ENCODE results near the gene GNB1L. TPM values are rescaled to one million over a fixed set of nuclear protein-coding genes. Genes with fewer than 3 reads are reported as not detected.
A peak's percentile ranks its signal among the peaks of the same experiment; 100 is the strongest.

Gene GNB1L
- total RNA-seq, 1 donor: 4.0 TPM

GRCh38 chr22:19831016-19831415 is 23.7 kb downstream of the GNB1L start:
- no peak for DNase-seq (ENCODE audit: insufficient read length, low spot score, missing footprints)
- Histone ChIP-seq H4K20me1 (ENCODE audit: insufficient read depth, low read length) (no peaks in the 10 kb centered on the region), H2AFZ (ENCODE audit: low read length) (no peak overlapping the region), H3K27me3 (ENCODE audit: insufficient read depth, low read length) (no peaks in the 10 kb centered on the region), H3K79me2 (ENCODE audit: insufficient read depth, low read length) (no peaks in the 10 kb centered on the region), H3K27ac (ENCODE audit: low read depth, low read length) (no peak overlapping the region), H3K36me3 (ENCODE audit: insufficient read depth, low read length) (no peaks in the 10 kb centered on the region), H3K4me3 (ENCODE audit: insufficient read depth, low read length) (no peak overlapping the region), H3K4me2 (ENCODE audit: insufficient read depth, low read length) (no peak overlapping the region), H3K9me3 (ENCODE audit: low read depth, low read length) (no peaks in the 10 kb centered on the region), H3K4me1 (ENCODE audit: insufficient read depth, low read length) (no peaks in the 10 kb centered on the region)
- no peak for TF ChIP-seq CTCF (IDR thresholded peaks at IDR 0.05; ENCODE audit: extremely low read depth, low read depth, low read length)

- DNase-seq (ENCODE audit: insufficient read length, low spot score, missing footprints): no peak
- no peaks in the 10 kb centered on the region for H3K4me1 ChIP-seq (ENCODE audit: insufficient read depth, low read length)
- H3K27me3 ChIP-seq (ENCODE audit: insufficient read depth, low read length): no peaks in the 10 kb centered on the region
- H2AFZ ChIP-seq (ENCODE audit: low read length): no peak overlapping the region
- H3K36me3 ChIP-seq (ENCODE audit: insufficient read depth, low read length): no peaks in the 10 kb centered on the region
- no peak overlapping the region for H3K27ac ChIP-seq (ENCODE audit: low read depth, low read length)
- H3K4me2 ChIP-seq (ENCODE audit: insufficient read depth, low read length): no peak overlapping the region
- no peak for TF ChIP-seq CTCF (IDR thresholded peaks at IDR 0.05; ENCODE audit: extremely low read depth, low read depth, low read length)
- no peaks in the 10 kb centered on the region for H4K20me1 ChIP-seq (ENCODE audit: insufficient read depth, low read length)
- H3K79me2 ChIP-seq (ENCODE audit: insufficient read depth, low read length): no peaks in the 10 kb centered on the region
- H3K9me3 ChIP-seq (ENCODE audit: low read depth, low read length): no peaks in the 10 kb centered on the region
- H3K4me3 ChIP-seq (ENCODE audit: insufficient read depth, low read length): no peak overlapping the region
Observed at GRCh38 chr22:19828035-19828401, 26.7 kb downstream of the GNB1L start.

GRCh38 chr22:19827341-19828034 is 27.2 kb downstream of the GNB1L start:
- DNase-seq (ENCODE audit: insufficient read length, low spot score, missing footprints): peak; percentile 50
- Histone ChIP-seq H3K27me3 (ENCODE audit: insufficient read depth, low read length) (no peaks in the 10 kb centered on the region), H3K9me3 (ENCODE audit: low read depth, low read length) (no peaks in the 10 kb centered on the region), H3K79me2 (ENCODE audit: insufficient read depth, low read length) (no peaks in the 10 kb centered on the region), H3K4me2 (ENCODE audit: insufficient read depth, low read length) (no peak overlapping the region), H2AFZ (ENCODE audit: low read length) (no peak overlapping the region), H3K36me3 (ENCODE audit: insufficient read depth, low read length) (no peaks in the 10 kb centered on the region), H3K4me3 (ENCODE audit: insufficient read depth, low read length) (no peak overlapping the region), H4K20me1 (ENCODE audit: insufficient read depth, low read length) (no peaks in the 10 kb centered on the region), H3K27ac (ENCODE audit: low read depth, low read length) (no peak overlapping the region), H3K4me1 (ENCODE audit: insufficient read depth, low read length) (no peaks in the 10 kb centered on the region)
- TF ChIP-seq CTCF (IDR thresholded peaks at IDR 0.05; ENCODE audit: extremely low read depth, low read depth, low read length): no peak

GRCh38 chr22:19826619-19826950 is 28.1 kb downstream of the GNB1L start:
- Histone ChIP-seq H3K9me3 (ENCODE audit: low read depth, low read length) (no peaks in the 10 kb centered on the region), H3K36me3 (ENCODE audit: insufficient read depth, low read length) (no peaks in the 10 kb centered on the region), H3K27ac (ENCODE audit: low read depth, low read length) (no peak overlapping the region), H3K4me3 (ENCODE audit: insufficient read depth, low read length) (no peak overlapping the region), H3K27me3 (ENCODE audit: insufficient read depth, low read length) (no peaks in the 10 kb centered on the region), H4K20me1 (ENCODE audit: insufficient read depth, low read length) (no peaks in the 10 kb centered on the region), H3K4me2 (ENCODE audit: insufficient read depth, low read length) (no peak overlapping the region), H2AFZ (ENCODE audit: low read length) (no peak overlapping the region), H3K79me2 (ENCODE audit: insufficient read depth, low read length) (no peaks in the 10 kb centered on the region), H3K4me1 (ENCODE audit: insufficient read depth, low read length) (no peaks in the 10 kb centered on the region)
- DNase-seq (ENCODE audit: insufficient read length, low spot score, missing footprints): no peak
- TF ChIP-seq CTCF (IDR thresholded peaks at IDR 0.05; ENCODE audit: extremely low read depth, low read depth, low read length): no peak
